Measurements from ENCODE around the gene CDC42BPG. TPM values are rescaled to one million over a fixed set of nuclear protein-coding genes. Genes with fewer than 3 reads are reported as not detected.
A peak's percentile ranks its signal among the peaks of the same experiment; 100 is the strongest.
"Not testable (repeated sequence)": the region's sequence is repeated elsewhere in the genome, so short reads cannot be mapped to it uniquely, and the experiment has no call there.

CDC42BPG gene
- total and polyA plus RNA-seq, 8 donors = 6.8 to 25.9 (median 9.0) TPM

DNA sequence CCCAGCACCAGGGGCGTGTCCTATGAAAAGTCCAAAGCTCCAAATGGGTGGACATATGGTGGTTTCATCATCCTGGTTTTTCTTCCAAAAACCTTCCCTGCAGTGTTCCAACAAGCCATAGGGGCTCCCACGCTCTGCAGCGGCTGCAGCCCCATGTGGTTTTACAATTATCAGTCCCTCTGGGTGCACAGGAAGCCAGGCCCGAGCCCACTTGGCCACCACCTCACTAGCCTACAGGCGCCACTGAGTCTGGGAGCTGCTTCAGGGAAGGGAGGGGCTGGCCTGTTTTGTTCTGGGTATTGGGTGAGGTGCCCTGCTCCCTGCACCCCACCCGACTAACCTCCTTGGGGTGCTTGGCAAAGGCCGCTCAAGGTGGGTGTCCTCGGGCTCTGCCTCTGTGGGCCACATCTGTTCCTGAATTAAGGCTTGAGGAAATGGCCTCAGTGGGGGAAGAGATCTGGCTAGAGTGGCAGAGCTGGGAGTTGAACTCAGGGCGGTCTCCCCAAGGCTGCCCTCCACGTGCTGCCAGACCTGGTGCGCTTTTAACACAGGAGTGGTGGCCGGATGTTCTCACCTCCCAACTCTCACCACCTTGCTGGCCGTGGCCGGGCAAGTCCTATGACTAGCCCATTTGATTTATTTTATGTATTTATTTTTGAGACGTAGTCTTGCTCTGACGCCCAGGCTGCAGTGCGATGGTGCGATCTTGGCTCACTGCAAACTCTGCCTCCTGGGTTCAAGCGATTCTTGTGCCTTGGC, 5.3 kb upstream of the CDC42BPG start:
- Histone ChIP-seq H3K36me3 (peaks cover 0 to 35% of the 10 kb centered on the region in 2 donors), H3K4me3 (no peak overlapping the region), H3K27ac (peak overlapping the region; percentile 11 to 92), H3K4me1 (peaks cover 23 to 91% of the 10 kb centered on the region in 2 donors), H3K27me3 (no peaks in the 10 kb centered on the region), H3K9me3 (no peaks in the 10 kb centered on the region)
- TF ChIP-seq, protein P1, sequence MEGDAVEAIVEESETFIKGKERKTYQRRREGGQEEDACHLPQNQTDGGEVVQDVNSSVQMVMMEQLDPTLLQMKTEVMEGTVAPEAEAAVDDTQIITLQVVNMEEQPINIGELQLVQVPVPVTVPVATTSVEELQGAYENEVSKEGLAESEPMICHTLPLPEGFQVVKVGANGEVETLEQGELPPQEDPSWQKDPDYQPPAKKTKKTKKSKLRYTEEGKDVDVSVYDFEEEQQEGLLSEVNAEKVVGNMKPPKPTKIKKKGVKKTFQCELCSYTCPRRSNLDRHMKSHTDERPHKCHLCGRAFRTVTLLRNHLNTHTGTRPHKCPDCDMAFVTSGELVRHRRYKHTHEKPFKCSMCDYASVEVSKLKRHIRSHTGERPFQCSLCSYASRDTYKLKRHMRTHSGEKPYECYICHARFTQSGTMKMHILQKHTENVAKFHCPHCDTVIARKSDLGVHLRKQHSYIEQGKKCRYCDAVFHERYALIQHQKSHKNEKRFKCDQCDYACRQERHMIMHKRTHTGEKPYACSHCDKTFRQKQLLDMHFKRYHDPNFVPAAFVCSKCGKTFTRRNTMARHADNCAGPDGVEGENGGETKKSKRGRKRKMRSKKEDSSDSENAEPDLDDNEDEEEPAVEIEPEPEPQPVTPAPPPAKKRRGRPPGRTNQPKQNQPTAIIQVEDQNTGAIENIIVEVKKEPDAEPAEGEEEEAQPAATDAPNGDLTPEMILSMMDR (IDR thresholded peaks at IDR 0.05) = no peak
- ATAC-seq (no peak), DNase-seq (peak in 2 of 4 donors; percentile 65 to 69)
- intact Hi-C loops (cut with DNase I) = loop anchor here (5.0 to 10.0 kb wide), 3 partner anchors 43 to 175 kb away; partner anchors contain the start of gene SNX15 (in 1 of the 2)

DNA sequence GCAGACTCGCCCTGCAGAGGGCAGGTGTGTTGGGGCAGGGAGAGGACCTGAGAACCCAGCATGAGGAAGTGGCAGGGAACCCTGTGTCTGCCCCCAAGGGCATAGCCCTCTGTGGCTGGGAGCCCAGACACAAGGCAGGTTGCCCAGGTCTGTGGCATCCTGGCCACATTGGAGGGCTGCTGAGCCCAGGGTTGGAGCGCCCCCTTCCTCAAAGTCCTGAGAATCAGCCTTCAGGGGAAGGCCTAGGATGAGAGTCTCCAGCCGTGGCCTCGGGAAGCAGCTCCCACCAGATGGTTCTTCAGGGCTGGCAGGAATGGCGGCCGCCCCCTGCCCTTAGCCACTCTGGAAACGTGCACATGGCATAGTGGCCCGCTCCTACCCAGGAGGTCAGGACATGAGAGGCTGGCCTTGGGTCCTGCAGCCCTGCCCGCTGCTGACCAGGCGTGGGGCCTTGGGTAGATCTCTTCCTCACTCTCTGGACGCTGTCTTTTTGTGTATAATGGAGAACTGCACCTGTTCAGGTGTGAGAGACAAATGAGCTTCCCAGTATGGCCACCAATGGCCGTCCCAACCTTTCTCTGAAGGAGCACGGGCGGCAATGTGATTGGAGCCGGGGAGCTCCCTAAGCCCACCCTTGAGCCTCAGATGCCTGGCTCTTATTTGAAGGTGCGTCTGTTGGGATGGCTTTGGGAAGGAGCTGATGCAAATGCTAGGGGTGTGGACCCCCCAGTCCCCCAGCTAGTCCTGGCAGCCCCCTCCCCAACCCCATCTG, 4.6 kb upstream of the CDC42BPG start:
- intact Hi-C loops (cut with DNase I) = loop anchor here (5.0 to 10.0 kb wide), 3 partner anchors 43 to 176 kb away; partner anchors contain the start of gene SNX15 (in 1 of the 2)
- DNase-seq = peak in 1 of 4 donors; percentile 69
- Histone ChIP-seq H3K4me1 (peaks cover 16 to 91% of the 10 kb centered on the region in 2 donors), H3K36me3 (peaks cover 0 to 27% of the 10 kb centered on the region in 2 donors), H3K4me3 (no peak overlapping the region), H3K9me3 (no peaks in the 10 kb centered on the region), H3K27me3 (no peaks in the 10 kb centered on the region), H3K27ac (peak overlapping the region in 1 of 2 donors; percentile 92)
- TF ChIP-seq, protein P1 (IDR thresholded peaks at IDR 0.05) = no peak
- peak; percentile 4 for ATAC-seq

DNA sequence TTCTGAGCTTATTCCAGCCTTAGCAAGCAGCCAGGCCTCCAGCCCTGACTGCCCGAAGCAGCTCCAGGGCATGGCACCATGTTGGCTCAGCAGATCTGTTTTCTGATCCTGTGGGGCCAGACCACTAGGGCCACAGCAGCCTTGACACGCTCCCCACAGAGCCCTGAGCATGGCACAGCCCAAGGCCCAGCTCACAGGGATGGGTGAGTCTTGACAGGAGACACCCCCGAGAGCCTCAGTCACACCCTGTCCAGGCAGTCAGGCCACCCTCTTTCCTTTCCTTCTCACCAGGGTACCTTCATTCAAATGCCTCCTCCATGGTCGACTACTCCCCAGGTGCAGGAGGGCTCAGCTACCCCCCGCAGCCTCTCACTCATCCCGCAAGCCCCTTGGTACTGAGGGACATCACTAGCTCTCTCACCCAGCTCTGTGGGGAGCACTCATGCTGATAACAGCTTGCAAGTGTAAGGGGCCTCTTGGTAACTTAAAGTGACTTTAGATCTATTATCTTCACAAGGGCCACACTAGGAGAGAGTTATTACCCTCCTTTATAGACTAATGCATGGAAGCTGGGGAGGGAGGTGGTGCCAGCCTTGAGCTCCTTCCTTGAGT, 3.9 kb upstream of the CDC42BPG start:
- peaks cover 11 to 90% of the 10 kb centered on the region in 2 donors for H3K4me1 ChIP-seq
- ATAC-seq = no peak
- intact Hi-C loops (cut with DNase I) = loop anchor here (5.0 to 10.0 kb wide), 3 partner anchors 44 to 176 kb away; partner anchors contain the start of gene SNX15 (in 1 of the 2)

DNA sequence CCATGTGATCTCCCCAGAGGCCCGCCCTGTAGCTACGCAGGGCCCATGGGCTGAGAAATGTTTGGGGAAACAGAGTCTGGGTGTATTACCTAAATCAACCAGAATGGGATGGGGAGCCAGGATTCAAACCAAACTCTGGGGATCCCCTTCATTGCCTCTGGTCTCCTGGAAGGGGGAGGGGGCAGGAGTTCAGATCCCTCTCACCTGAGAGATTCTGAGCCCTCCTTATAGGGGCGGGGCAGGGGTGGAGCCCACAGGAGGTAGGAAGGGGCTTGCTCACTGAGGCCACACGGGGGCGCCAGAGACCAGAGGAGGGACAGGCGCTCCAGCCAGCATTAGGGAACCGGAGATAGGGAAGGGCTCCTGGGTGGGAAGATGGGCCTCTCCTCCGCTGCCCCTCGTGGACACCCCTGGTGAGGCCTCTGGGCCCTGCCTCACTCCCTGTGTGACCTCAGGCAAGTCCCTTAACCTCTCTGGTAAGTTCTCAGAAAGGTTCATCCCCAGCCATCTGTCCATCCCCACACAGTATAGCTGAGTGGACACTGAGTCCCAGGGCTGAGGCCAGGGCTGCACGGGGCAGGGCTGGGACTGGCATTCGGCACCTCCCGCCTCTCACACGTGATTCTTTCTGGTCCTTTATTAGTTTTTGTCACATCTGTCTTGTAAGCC, 2.7 kb upstream of the CDC42BPG start:
- peak; percentile 82 to 99 (median 93) for DNase-seq
- peak overlapping the region in 1 of 2 donors; percentile 46 for H3K27ac ChIP-seq
- peaks cover 0 to 8% of the 10 kb centered on the region in 2 donors for H3K36me3 ChIP-seq
- intact Hi-C loops (cut with DNase I) = loop anchor here (5.0 to 10.0 kb wide), 3 partner anchors 45 to 178 kb away; partner anchors contain the start of gene SNX15 (in 1 of the 2)
- H3K4me1 ChIP-seq = peaks cover 18 to 79% of the 10 kb centered on the region in 2 donors
- TF ChIP-seq, protein P1 (IDR thresholded peaks at IDR 0.05) = peak; percentile 98 to 99
- H3K27me3 ChIP-seq = no peaks in the 10 kb centered on the region
- H3K4me3 ChIP-seq = no peak overlapping the region
- H3K9me3 ChIP-seq = no peaks in the 10 kb centered on the region
- peak; percentile 72 for ATAC-seq

More for the DNA sequence above, 3.9 kb upstream of the CDC42BPG start:
- Histone ChIP-seq H3K4me3 (no peak overlapping the region), H3K27ac (peak overlapping the region in 1 of 2 donors; percentile 92), H3K27me3 (no peaks in the 10 kb centered on the region), H3K36me3 (peaks cover 0 to 20% of the 10 kb centered on the region in 2 donors), H3K9me3 (no peaks in the 10 kb centered on the region)
- TF ChIP-seq, protein P1 (IDR thresholded peaks at IDR 0.05) = no peak
- peak in 1 of 4 donors; percentile 47 for DNase-seq

DNA sequence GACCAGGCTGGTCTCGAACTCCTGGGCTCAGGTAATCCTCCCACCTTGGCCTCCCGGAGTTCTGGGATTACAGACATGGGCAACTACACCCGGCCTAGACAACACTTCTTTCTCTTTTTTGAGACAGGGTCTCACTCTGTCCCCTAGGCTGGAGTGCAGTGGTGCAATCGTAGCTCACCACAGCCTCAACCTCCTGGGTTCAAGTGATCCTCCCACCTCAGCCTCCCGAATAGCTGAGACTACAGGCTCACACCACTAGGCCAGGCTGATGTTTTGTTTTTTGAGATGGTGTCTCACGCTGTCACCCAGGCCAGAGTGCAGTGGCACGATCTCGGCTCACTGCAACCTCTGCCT, 1.3 kb upstream of the CDC42BPG start:
- H3K36me3 ChIP-seq, DNase-seq, H3K27me3 ChIP-seq, ATAC-seq, H3K4me3 ChIP-seq, H3K9me3 ChIP-seq: not testable (repeated sequence)
- peaks cover 18 to 65% of the 10 kb centered on the region in 2 donors for H3K4me1 ChIP-seq
- intact Hi-C loops (cut with DNase I) = loop anchor here (5.0 to 10.0 kb wide), 3 partner anchors 47 to 179 kb away; partner anchors contain the start of gene SNX15 (in 1 of the 2)
- H3K27ac ChIP-seq = peak overlapping the region in 1 of 2 donors; percentile 40
